Subcutaneous adipose tissue (tissue), 4 donors: ENCODE data around the gene TRDN. TPM values are rescaled to one million over a fixed set of nuclear protein-coding genes. Genes with fewer than 3 reads are reported as not detected.

Experiments
- CTCF ChIP-seq: fragments of 450-650 bp; IDR thresholded peaks from one replicate; pipeline ENCODE4 v1.5.1; 2016; ENCODE audit warnings: low read depth, mild to moderate bottlenecking, control low read depth, antibody characterized with exemption, moderate library complexity
- total RNA-seq, 4 donors: library from RNA; depleted of rRNA; stranded (reverse); fragments of >200 nt; gene quantifications; one replicate each; pipeline ENCODE4 v1.1.0, GENCODE V29; 2016

The TRDN gene
- total RNA-seq, 4 donors from 2014 or later, result under 0.01 to 2.8 (median 2.2) TPM; not detected in 1

GRCh38 chr6:123329337-123329736 is 307.4 kb downstream of the TRDN start:
- TF ChIP-seq CTCF, result no peak

GRCh38 chr6:123323452-123324329 is 313.1 kb downstream of the TRDN start:
- TF ChIP-seq CTCF, result no peak

- TF ChIP-seq CTCF, result no peak
These were observed 315.7 kb downstream of the TRDN start for GRCh38 chr6:123321020-123321419.

- TF ChIP-seq CTCF, result no peak
These were observed 319.9 kb downstream of the TRDN start for GRCh38 chr6:123316733-123317323.

GRCh38 chr6:123309130-123309529 is 327.6 kb downstream of the TRDN start:
- no peak for TF ChIP-seq CTCF

- TF ChIP-seq CTCF, result no peak
These were observed 330.4 kb downstream of the TRDN start for GRCh38 chr6:123306334-123306733.

GRCh38 chr6:123295672-123296071 is 341.1 kb downstream of the TRDN start:
- TF ChIP-seq CTCF, result no peak
